Activated T-cell treated with anti-CD3 and anti-CD28 coated beads, Interleukin-2, amount 50 U/mL, for 24 hours (primary cell): ENCODE data around the gene WFDC1.

Experiments
- DNase-seq: peaks from one replicate; pipeline ENCODE4 v3.0.0-alpha.2; 2020
- H3K27ac Mint-ChIP-seq: 2 replicates; pipeline ENCODE4 v1.8.0; 2020; ENCODE audit warnings: mild to moderate bottlenecking, mixed read lengths
- H3K27me3 Mint-ChIP-seq: 2 replicates; pipeline ENCODE4 v1.8.0; 2020; ENCODE audit warnings: mixed read lengths
- H3K36me3 Mint-ChIP-seq: 2 replicates; pipeline ENCODE4 v1.8.0; 2020; ENCODE audit warnings: low read depth, mixed read lengths
- H3K4me1 Mint-ChIP-seq: 2 replicates; pipeline ENCODE4 v1.8.0; 2020; ENCODE audit warnings: low read depth, mixed read lengths
- H3K4me3 Mint-ChIP-seq: 2 replicates; pipeline ENCODE4 v1.8.0; 2020; ENCODE audit warnings: mild to moderate bottlenecking, moderate library complexity, mixed read lengths
- H3K9me3 Mint-ChIP-seq: 2 replicates; pipeline ENCODE4 v1.8.0; 2020; ENCODE audit warnings: mixed read lengths

The WFDC1 gene

GRCh38 chr16:84294531-84295142, at the start of gene WFDC1:
Gene WFDC1, plus strand, starts transcription at chr16:84294878. Its CDS starts 94 bp downstream, at chr16:84294972.
- no peaks in the 10 kb centered on the region for H3K36me3 Mint-ChIP-seq
- H3K27me3 Mint-ChIP-seq = peaks cover 67% of the 10 kb centered on the region
- H3K9me3 Mint-ChIP-seq = no peaks in the 10 kb centered on the region
- DNase-seq = no peak
- H3K4me1 Mint-ChIP-seq = peaks cover 8% of the 10 kb centered on the region
- no peak within 1 kb of the TSS for H3K4me3 Mint-ChIP-seq
- H3K27ac Mint-ChIP-seq = no peak within 1 kb of the TSS

GRCh38 chr16:84245956-84246678, 48.6 kb upstream of the WFDC1 start:
- Mint-ChIP-seq H3K27ac (no peak overlapping the region), H3K27me3 (peaks cover 7% of the 10 kb centered on the region), H3K9me3 (no peaks in the 10 kb centered on the region), H3K4me3 (no peak overlapping the region), H3K4me1 (no peaks in the 10 kb centered on the region), H3K36me3 (no peaks in the 10 kb centered on the region)
- DNase-seq = no peak

GRCh38 chr16:84246679-84247077, 48.0 kb upstream of the WFDC1 start:
- no peak for DNase-seq
- H3K9me3 Mint-ChIP-seq = no peaks in the 10 kb centered on the region
- H3K4me3 Mint-ChIP-seq = no peak overlapping the region
- peaks cover 7% of the 10 kb centered on the region for H3K27me3 Mint-ChIP-seq
- H3K27ac Mint-ChIP-seq = no peak overlapping the region
- H3K36me3 Mint-ChIP-seq = no peaks in the 10 kb centered on the region
- no peaks in the 10 kb centered on the region for H3K4me1 Mint-ChIP-seq

GRCh38 chr16:84247331-84247730, 47.3 kb upstream of the WFDC1 start:
- Mint-ChIP-seq H3K4me3 (no peak overlapping the region), H3K9me3 (no peaks in the 10 kb centered on the region), H3K27ac (no peak overlapping the region), H3K27me3 (peaks cover 11% of the 10 kb centered on the region), H3K4me1 (no peaks in the 10 kb centered on the region), H3K36me3 (no peaks in the 10 kb centered on the region)
- DNase-seq = no peak

GRCh38 chr16:84247844-84248243, 46.8 kb upstream of the WFDC1 start:
- H3K4me3 Mint-ChIP-seq = no peak overlapping the region
- H3K27me3 Mint-ChIP-seq = peaks cover 14% of the 10 kb centered on the region
- H3K4me1 Mint-ChIP-seq = no peaks in the 10 kb centered on the region
- no peaks in the 10 kb centered on the region for H3K9me3 Mint-ChIP-seq
- DNase-seq = no peak
- no peak overlapping the region for H3K27ac Mint-ChIP-seq
- H3K36me3 Mint-ChIP-seq = no peaks in the 10 kb centered on the region

GRCh38 chr16:84252184-84252583, 42.5 kb upstream of the WFDC1 start:
- H3K27me3 Mint-ChIP-seq = peaks cover 24% of the 10 kb centered on the region
- H3K9me3 Mint-ChIP-seq = no peaks in the 10 kb centered on the region
- no peaks in the 10 kb centered on the region for H3K4me1 Mint-ChIP-seq
- no peak for DNase-seq
- no peak overlapping the region for H3K4me3 Mint-ChIP-seq
- H3K36me3 Mint-ChIP-seq = no peaks in the 10 kb centered on the region
- no peak overlapping the region for H3K27ac Mint-ChIP-seq

GRCh38 chr16:84253173-84253572, 41.5 kb upstream of the WFDC1 start:
- no peak overlapping the region for H3K27ac Mint-ChIP-seq
- no peaks in the 10 kb centered on the region for H3K4me1 Mint-ChIP-seq
- peaks cover 33% of the 10 kb centered on the region for H3K27me3 Mint-ChIP-seq
- H3K4me3 Mint-ChIP-seq = no peak overlapping the region
- no peaks in the 10 kb centered on the region for H3K36me3 Mint-ChIP-seq
- no peak for DNase-seq
- H3K9me3 Mint-ChIP-seq = no peaks in the 10 kb centered on the region

- H3K27me3 Mint-ChIP-seq = peaks cover 40% of the 10 kb centered on the region
- no peak overlapping the region for H3K4me3 Mint-ChIP-seq
- no peaks in the 10 kb centered on the region for H3K4me1 Mint-ChIP-seq
- DNase-seq = no peak
- H3K36me3 Mint-ChIP-seq = no peaks in the 10 kb centered on the region
- H3K9me3 Mint-ChIP-seq = no peaks in the 10 kb centered on the region
- H3K27ac Mint-ChIP-seq = no peak overlapping the region
These were observed 40.6 kb upstream of the WFDC1 start for GRCh38 chr16:84254062-84254461.

- H3K4me1 Mint-ChIP-seq = no peaks in the 10 kb centered on the region
- H3K27me3 Mint-ChIP-seq = peaks cover 40% of the 10 kb centered on the region
- no peaks in the 10 kb centered on the region for H3K9me3 Mint-ChIP-seq
These were observed 39.4 kb upstream of the WFDC1 start for GRCh38 chr16:84255050-84255810.

GRCh38 chr16:84258266-84258665, 36.4 kb upstream of the WFDC1 start:
- Mint-ChIP-seq H3K9me3 (no peaks in the 10 kb centered on the region), H3K27ac (no peak overlapping the region)

More at GRCh38 chr16:84255050-84255810, 39.4 kb upstream of the WFDC1 start:
- no peak overlapping the region for H3K4me3 Mint-ChIP-seq
- no peak for DNase-seq
- H3K27ac Mint-ChIP-seq = no peak overlapping the region
- no peaks in the 10 kb centered on the region for H3K36me3 Mint-ChIP-seq

GRCh38 chr16:84259691-84260090, 35.0 kb upstream of the WFDC1 start:
- peaks cover 41% of the 10 kb centered on the region for H3K27me3 Mint-ChIP-seq
- H3K9me3 Mint-ChIP-seq = no peaks in the 10 kb centered on the region
- no peaks in the 10 kb centered on the region for H3K4me1 Mint-ChIP-seq
- no peak for DNase-seq
- no peak overlapping the region for H3K4me3 Mint-ChIP-seq
- no peak overlapping the region for H3K27ac Mint-ChIP-seq
- H3K36me3 Mint-ChIP-seq = no peaks in the 10 kb centered on the region

More at GRCh38 chr16:84258266-84258665, 36.4 kb upstream of the WFDC1 start:
- Mint-ChIP-seq H3K4me3 (no peak overlapping the region), H3K36me3 (no peaks in the 10 kb centered on the region), H3K4me1 (no peaks in the 10 kb centered on the region), H3K27me3 (peaks cover 37% of the 10 kb centered on the region)
- DNase-seq = no peak

GRCh38 chr16:84260766-84261554, 33.7 kb upstream of the WFDC1 start:
- Mint-ChIP-seq H3K27me3 (peaks cover 46% of the 10 kb centered on the region), H3K36me3 (no peaks in the 10 kb centered on the region), H3K4me1 (no peaks in the 10 kb centered on the region), H3K27ac (no peak overlapping the region), H3K9me3 (no peaks in the 10 kb centered on the region), H3K4me3 (no peak overlapping the region)
- DNase-seq = no peak

GRCh38 chr16:84262031-84262430, 32.6 kb upstream of the WFDC1 start:
- Mint-ChIP-seq H3K4me3 (no peak overlapping the region), H3K9me3 (no peaks in the 10 kb centered on the region), H3K36me3 (no peaks in the 10 kb centered on the region), H3K4me1 (no peaks in the 10 kb centered on the region), H3K27ac (no peak overlapping the region), H3K27me3 (peaks cover 41% of the 10 kb centered on the region)
- DNase-seq = no peak

- Mint-ChIP-seq H3K4me3 (no peak overlapping the region), H3K27me3 (peaks cover 32% of the 10 kb centered on the region), H3K4me1 (no peaks in the 10 kb centered on the region), H3K36me3 (no peaks in the 10 kb centered on the region), H3K9me3 (no peaks in the 10 kb centered on the region), H3K27ac (no peak overlapping the region)
- DNase-seq = no peak
These were observed 31.7 kb upstream of the WFDC1 start for GRCh38 chr16:84262939-84263338.
